OCI-LY3 (cell line): ENCODE measurements around the gene FGF22.

Experiments
- CTCF ChIP-seq: fragments of 200-600, 300-600 bp; sonication (generic); IDR thresholded peaks from 2 replicates; pipeline ENCODE4 v1.5.1; 2014; ENCODE audit warnings: antibody characterized with exemption, low read length, low read depth
- EZH2phosphoT487 ChIP-seq: fragments of 200-600 bp; shearing (Covaris generic); IDR thresholded peaks from 2 replicates; pipeline ENCODE4 v1.6.1; 2018; ENCODE audit warnings: antibody characterized with exemption, mixed run types, low read depth

GRCh38 chr19:618674-619285, 20.9 kb upstream of the FGF22 start:
- TF ChIP-seq CTCF (no peak), EZH2phosphoT487 (no peak)
